NCI-H345 (cell line): ENCODE data around the gene MYOCD.

Experiments
- DNase-seq: peaks from one replicate; lab custom pipeline; 2025; lab: John Stamatoyannopoulos, UW

The MYOCD gene

DNA sequence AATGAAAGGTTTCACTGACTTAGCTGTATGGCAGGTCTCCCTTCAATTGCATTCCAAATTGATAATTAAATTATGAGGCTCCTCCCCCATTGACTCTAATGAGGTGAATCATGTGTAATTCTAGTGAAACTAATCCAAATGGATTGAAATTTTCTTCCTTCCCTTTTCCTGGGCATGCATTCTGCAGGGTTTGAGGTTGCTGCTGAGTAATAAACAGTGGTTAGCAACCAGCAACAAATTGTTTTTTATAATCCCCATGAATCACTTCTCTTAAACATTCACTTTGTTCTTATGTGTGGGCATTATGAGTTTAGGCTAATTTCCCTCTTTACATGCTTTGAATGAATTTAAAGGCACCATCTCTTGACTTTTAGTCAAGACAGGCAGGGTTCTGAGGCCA, 43.4 kb downstream of the MYOCD start:
- no peak for DNase-seq

DNA sequence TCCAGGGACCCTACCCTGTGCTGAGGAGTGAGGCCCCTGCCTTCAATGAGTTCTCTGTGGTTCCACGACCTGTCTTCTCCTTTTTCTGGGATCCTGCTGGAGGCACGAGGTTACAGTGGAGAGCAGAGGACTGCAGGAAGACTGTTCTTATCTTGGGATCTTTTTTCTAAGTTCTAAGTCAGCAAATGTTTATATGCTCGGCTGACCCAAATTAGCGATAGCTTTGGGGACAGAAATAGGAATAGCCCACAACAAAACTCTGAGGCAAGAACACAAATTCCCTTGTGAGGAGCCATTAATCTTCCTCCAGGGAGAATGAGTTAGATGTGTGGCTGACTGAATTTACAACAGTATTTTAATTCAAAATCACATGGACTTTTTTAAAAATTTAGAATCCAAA, 46.7 kb downstream of the MYOCD start:
- DNase-seq = no peak

DNA sequence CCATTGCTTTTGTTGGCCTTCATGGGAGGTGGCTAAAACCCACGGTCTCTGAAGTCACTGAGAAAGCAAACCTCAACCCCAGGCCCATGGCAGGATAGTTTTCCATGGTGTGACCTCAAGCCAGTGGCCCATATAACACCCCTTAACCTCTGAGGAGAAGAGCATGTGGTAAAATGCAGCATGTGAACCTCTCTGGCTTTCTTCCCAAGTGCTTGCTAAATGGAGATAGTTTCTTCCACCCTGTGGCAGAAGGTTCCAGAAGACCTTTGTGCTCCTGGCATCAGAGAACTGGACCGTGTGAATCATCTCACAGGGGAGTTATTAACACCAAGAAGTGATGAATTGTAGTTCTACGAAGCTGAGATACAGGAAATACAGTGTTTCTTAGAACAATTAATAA, 47.3 kb downstream of the MYOCD start:
- DNase-seq = no peak

DNA sequence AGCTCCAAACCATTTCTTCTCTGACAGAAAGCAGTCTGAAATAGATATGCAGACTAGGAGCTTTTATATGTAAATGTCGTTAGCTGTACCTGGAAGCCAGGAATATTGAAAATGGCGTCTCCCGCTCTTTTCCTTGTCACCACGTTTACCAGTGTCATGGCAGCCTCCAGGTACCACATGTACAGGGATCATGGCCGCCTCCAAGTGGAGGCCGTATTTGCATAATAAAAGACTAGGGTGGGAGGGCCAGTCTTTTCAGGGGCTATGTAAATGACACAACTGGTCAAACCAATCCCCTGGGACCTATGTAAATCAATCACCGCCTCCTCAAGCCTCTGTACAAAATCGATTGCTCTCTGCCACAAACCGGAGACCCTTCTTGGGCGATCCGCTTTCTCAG, 54.3 kb downstream of the MYOCD start:
- DNase-seq = no peak

DNA sequence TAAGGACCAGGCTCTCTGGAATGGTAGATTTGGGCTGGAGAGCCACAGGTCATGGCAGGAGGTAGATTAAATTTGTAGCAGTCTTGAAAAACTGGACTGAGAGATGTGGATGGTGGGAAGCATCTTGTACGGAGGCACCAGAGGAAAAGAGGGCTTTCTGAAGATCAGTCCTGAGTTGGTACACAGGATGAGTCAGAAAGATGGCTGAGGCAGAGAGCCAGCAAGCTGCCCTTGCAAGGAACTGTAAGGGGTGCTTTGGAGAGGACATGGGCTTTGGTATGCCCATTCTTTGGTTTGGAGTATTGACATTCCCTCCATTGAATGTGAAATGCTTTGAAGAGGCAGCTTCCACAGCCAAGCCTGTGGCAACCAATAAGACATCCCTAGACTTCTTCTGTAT, 55.9 kb downstream of the MYOCD start:
- DNase-seq = no peak

DNA sequence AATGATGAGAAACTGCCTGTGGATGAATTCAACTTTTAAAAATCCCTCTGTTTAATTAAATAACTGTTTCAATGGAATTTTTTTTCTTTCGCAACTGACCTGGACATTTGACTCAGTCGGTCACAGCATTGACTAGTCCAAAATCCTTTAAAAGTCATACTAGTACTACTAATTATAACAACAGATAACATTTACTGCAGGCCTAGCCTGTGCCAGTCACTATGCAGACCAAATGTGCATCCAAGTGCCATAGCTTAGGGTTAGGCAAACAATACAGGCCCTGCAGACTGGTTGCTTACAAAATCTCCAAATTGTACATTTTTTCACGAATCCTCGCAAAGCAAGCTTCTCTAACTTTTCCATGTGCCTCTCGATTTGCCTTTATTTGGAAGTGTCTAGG, 56.6 kb downstream of the MYOCD start:
- no peak for DNase-seq

DNA sequence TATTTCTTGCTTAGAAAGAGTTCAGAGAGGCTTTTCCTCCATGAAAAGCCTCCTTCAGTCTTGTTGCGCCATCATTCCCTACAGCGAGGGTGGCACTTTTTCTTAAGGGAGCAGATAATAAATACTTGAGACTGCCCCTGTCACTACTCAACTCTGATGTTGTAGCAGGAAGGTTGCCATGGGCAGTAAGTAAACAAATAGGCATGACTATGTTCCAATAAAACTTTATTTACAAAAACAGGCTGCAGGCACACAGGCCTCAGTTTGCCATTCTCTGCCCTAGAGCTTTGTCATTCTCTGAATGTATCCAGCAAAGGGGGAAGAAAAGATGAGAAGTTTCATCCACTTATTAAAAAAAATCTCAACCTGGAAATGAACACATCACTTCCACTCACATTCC, 60.4 kb downstream of the MYOCD start:
- no peak for DNase-seq

DNA sequence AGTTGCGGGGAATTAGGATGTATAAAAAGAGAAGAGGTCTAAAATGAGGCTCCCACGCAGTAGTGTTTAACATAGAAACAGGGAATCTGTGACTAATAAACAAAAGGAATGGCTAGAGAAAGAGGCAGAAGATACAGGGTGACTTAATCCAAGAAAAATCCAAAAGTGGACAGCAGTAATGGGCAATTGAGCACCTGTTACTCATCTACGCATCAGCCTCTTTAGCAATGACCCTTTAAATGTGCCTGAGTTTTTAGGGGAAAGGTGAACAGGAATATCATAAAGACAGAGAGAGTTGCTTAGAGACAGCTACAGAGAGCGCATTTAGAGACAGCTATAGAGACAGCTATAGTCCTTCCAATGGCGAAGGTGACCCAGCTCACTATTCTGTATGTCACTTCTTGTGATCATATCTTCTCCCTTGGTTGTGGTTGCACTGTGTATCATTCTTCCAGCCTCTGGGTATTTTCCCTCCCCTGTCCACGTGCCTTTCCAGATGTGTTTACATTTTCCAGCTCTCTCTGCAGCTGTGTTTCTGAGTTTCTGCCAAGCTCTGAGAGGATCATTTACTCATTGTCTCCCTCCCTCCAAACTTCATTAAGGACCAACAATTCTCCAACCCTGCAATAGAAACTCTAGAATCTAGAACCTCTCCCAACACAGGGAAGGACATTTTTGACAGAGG, 61.5 kb downstream of the MYOCD start:
- DNase-seq = no peak

DNA sequence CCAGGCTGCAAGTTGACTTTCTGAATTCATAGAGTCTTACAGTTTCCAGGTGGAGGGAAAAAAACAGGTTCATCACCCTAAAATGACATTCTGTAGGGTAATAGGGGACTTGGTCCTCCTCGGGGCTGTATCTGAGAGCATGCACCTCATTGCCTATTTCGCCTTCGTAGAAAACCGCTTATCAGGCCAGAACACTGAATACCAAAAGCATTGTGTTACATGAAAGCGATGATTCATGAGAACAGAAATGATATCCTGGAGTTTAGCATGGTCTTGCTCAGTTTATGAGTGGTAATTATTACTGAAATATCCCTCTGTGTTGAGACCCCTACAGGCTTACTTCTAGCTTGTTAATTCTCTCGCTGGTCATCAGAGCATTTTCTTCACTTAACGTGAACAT, 62.2 kb downstream of the MYOCD start:
- DNase-seq = no peak

DNA sequence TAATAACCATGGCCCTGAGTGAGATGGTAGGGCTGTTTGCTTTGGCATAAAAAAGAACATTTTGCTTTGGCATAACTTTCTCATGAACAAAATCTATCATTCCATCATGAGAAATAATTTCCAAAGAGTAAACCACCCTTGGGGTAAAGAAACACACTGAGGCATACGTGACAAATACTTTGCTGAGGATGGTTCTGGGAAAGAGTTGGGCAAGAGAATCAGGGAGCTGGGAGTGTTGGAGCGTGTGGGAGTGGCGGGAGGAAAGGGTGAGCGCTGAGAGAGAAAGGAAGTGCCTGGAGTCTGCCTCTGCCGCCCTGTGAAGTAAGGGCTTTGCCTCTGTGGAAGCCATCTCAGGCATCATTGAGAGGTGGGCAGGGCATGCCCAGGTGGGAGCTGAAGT, 63.4 kb downstream of the MYOCD start:
- no peak for DNase-seq

DNA sequence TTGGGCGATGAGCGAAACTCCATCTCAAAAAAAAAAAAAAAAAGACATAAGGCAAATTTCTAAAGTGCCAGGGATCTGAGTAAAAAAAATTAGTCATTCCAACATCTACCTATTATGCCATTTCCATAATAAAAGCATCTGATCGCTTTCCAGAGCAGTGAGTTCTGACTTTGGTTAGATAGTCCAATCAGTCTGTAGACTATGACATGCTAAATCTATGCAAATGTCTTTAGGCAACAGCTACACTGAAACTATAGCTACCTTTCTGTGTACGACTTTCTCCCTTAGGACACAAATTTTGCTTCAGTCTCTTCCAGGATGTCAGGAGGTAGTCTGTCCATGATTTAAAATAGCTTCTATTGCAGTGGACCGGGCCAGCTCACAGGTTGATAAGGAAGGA, 64.7 kb downstream of the MYOCD start:
- no peak for DNase-seq

DNA sequence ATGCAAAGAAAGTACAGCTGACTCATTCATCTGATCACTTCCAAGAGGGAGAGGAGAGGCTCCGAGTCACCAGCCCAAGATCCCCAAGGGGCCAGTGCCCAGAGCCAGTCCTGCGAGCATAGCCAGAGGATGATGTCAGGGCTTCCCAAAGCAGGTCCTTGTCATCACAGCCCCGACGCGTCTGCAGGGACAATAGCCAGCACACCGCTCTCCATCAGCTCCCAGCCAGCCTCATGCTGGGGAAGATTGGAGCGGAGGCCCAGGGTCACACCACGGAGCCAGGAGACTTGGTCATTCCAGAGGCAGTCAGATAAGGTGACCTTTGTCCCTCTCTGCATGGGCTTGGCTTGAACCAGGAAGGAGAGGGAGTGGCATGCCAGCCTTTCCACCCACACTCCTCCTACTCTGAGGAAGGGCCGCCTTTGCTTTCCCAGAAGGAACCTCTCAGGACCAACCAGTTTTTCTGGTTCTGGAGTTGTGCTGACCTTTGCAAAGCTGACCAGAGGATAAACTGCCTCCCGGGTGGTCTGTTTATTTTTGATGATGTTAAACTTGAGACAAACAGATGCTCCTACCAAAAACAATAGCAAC, 65.3 kb downstream of the MYOCD start:
- peak; percentile 45 for DNase-seq

DNA sequence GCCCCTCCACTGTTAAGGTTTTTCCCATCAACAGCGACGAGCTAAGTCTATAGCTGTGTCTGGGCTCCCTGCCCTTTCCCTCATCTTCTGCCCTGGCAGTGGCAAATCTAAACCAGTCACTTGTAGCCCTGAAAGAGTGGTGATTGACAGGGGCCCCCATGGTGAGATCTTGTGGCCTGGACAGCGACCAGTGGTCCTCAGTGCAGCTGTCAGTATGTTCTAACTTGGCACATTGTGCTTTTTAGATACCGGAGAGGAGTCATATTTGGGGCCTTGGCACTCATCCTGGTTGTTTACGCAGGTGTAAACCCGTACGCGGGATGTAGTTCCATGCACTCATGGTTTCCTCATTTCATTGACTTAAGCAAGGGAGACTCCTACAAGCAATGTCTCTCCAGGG, 66.1 kb downstream of the MYOCD start:
- DNase-seq = peak; percentile 76

DNA sequence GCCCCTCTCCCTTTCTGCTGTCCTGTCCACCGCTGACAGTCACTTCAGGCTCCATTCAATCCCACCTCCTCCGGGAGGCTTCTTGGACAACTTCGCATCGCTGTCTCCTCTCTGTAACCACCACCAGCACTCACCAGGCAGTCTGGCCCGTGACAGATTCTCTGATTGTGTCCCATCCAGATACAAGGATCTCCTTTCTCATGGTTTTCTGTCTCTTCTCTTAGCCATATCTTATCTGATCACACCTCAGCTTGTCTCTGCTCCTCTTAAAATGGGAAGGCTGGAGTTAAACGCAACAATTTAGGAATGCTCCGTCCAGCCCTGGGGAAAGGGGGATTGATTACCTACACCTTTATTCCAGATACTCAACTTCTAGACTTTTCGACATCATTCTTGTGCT, 66.7 kb downstream of the MYOCD start:
- no peak for DNase-seq

DNA sequence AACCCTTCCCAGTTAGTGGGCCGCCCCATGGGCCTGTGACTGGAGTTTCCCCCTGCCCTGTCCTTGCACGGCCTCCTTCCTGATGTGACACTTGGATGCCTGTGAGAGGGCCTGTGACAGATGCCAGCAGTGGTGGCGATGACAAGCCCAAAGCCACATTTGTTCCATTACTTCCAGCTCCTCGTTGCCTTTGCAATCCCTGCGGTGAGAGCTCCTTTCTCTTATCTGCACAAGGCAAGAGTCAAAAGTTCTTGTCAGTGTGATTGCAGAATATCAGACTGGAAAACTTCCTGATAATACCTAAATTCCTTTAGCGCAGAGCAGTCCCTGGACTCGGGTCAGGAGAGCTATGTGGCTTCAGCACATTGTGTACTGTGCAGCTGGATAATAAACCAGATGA, 69.2 kb downstream of the MYOCD start:
- DNase-seq = no peak

DNA sequence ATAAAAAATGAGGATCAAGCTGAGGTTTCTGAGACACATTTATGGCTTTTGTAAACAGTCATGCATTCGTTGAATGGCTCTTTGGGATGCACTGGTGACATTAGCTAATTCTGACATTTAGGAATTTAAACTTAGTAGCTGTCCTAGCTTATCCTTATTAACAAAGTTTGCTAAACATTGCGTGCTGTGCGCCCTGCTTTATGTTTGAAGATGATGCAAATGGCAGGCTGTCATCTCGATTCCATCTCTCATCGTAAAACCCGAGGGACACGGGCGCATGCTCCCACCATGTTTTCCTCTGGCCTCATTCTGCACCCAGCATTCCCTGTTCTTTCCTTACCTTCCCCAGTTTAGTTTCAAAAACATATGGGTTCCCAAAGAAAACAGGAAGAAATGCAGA, 69.8 kb downstream of the MYOCD start:
- no peak for DNase-seq

DNA sequence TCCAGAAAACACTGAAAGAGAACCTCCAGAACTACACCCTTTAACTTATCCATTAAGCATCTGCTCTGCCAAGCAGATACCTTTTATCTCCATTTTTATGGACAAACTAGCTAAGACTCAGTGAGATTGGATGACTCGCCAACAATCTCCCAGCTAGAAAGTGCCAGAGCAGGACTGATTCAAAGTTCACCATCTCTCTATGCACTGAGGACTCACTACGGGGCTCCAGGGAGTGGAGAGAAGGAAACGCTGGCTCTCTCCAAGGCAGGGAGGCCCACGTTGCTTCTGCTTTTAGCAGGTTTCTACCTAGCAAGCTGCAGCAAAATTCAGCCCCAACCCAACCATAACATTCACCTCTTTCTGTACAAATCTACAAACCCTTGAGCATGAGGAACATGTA, 70.8 kb downstream of the MYOCD start:
- DNase-seq = no peak

DNA sequence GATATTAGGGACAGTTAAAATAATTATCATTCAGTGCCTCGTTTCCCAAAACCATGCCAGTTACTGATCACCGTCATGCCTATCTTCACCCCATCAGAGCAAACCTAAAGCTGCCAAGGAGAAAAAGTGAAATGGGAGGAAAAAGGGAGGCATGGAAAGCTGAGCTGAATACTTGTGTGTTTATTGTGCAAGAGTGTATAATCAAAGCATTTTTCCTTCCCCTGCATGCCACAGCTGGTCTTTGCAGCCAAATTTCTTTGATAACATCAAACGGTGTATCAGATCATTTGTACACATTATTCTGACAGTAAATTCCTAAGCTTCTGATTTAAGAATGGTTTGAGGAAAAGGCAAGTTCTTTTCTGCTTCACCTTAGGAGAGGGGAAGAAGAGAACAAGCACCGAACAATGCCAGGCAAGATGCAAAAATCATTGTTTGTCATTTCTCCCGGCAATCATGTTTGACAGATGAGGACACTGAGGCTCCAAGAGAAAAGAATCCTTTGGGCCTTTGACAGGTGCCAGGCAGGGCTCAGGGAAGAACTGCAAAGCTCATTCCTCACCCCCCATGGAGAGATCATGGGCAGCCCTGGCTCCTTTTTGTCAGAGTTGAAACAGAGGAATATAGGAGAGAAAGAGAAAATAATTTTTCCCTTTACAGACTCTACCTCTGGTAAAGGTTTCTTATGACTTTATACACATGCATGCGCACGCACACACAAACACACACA, 72.2 kb downstream of the MYOCD start:
- no peak for DNase-seq

DNA sequence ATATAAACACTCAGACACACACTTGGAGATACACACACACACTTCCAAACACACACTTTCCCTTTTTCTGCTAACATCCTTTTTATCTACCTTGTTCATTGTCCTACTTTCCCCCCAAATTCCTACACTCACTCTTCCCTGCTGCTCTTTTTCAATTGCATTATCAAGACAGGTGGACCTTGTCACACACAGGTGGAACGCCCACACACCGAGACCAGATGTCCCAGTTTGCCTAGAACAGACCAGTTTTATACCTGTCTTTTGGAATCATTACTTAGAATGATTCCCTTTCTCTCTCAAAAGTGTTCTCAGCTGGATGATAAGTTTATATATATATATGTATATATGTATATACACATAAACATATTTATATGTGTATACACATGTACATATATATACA, 72.9 kb downstream of the MYOCD start:
- DNase-seq = no peak

DNA sequence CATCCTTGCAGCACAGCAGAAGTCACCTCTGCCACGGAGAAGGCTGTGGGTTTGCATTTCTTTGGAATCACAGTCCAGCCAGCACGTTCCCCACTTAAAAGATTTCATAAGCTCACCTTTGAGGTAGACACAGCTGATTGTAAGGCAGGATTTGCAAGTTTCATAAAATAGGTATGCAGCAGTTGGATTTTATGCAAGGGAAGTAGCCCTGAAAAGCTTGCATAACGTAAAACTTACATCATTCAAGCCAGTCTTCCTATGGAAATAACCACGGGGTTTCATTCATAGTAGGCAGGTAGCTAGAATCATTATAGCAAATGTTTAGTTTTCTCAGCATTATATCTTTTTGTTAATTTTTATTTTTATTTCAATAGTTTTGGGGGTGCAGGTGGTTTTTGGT, 73.8 kb downstream of the MYOCD start:
- DNase-seq = no peak

DNA sequence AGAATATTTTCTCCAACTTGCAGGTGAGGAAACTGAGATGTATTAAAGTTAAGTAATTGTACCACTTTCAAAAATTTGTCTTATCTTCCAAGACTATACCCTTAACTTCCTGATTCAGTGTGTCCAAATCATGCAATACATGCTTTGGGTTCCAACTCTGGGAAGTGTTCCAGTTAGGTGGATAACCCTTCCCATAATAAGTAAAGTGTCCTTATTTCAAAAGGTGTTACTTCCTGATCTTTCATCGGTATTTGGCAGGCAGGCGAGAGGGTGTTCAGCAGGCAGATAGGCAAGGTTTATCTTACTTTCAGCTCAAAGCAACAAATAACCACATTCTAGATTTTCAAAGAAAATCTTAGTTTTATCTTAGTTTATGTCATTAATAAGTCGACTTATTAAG, 77.4 kb downstream of the MYOCD start:
- no peak for DNase-seq

DNA sequence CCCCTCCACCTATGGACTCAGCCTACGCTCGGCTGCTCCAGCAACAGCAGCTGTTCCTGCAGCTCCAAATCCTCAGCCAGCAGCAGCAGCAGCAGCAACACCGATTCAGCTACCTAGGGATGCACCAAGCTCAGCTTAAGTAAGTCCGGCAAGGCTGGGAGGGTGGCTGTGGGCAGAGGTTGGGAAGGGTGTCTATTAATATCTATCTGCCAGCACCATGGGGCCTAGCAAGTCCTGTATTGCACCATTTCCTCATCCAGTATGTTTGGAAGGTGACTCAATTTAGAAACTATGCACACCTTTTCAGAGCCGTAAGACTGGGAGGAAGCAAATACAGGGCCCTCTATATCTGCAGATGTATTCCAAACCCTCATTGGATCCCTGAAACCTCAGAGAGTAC, 78.6 kb downstream of the MYOCD start:
- DNase-seq = no peak

DNA sequence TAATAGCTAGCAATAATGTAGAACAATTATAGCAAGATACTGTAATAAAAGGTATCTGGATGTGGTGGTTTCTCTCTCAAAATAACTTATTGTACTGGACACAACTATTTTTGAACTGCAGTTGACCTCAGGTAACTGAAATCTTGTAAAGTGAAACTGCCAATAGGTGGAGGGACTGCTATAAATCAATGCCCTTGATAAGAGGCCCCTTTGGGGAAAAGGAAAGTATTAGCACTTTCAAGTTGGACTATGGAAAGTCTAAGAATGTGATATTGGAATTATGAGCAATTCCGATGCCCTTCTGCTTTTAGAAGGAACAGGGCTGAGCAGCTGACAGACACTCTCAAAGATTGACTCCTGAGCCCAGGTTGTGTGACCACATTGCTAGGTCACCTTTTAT, 79.1 kb downstream of the MYOCD start:
- no peak for DNase-seq

DNA sequence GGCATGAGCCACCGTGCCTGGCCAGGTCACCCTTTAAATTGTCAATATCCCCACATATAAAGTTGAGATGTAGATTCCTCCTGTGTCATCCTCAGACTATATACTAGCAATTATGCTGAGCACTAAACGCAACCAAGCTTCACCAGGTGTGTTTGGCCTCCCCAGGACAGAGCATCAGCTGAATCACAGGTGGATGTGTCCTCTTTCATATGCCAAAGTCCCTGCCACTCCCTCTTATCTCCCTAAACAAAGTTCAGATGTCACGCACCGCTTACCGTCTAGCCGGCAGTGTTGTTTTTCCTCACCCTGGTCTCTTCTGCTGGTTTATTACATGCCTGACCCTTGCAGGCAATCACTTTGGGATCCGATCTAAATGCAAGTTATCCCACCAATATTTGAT, 79.8 kb downstream of the MYOCD start:
- DNase-seq = peak; percentile 45
